Adrenal gland (tissue), 12 donors: ENCODE results near the gene SSBP2. TPM values are rescaled to one million over a fixed set of nuclear protein-coding genes. Genes with fewer than 3 reads are reported as not detected.

ENCODE experiments used
- DNase-seq, 7 donors: peaks; one replicate each; pipeline ENCODE4 v3.0.0-alpha.2; 2019 to 2020
- H3K27ac ChIP-seq, 5 donors: fragments of 200-600 bp; sonication (generic) in 4 of 5; 1 replicate in 3 of 5; 2 replicates in 2 of 5; pipeline versions ENCODE4 v1.5.1 to v1.8.0; 2016 to 2020; ENCODE audit warnings: mild to moderate bottlenecking in 1 of 5
- H3K27me3 ChIP-seq: fragments of 200-600 bp; 2 replicates; pipeline ENCODE4 v1.8.0; 2021
- H3K36me3 ChIP-seq, 2 donors: fragments of 200-600 bp; replicated peaks in 1 of 2; 1 replicate in 1 of 2; 2 replicates in 1 of 2; pipeline versions ENCODE4 v1.5.1 to v1.8.0; 2018 to 2022
- H3K4me1 ChIP-seq, 2 donors: fragments of 200-600 bp; replicated peaks in 1 of 2; 1 replicate in 1 of 2; 2 replicates in 1 of 2; pipeline versions ENCODE4 v1.5.1 to v1.8.0; 2018 to 2021
- H3K4me3 ChIP-seq, 4 donors: fragments of 200-600 bp; sonication (generic) in 3 of 4; one replicate each; pipeline ENCODE4 v1.5.1; 2016 to 2018
- H3K9me3 ChIP-seq, 3 donors: fragments of 200-600 bp; sonication (generic) in 1 of 3; replicated peaks in 1 of 3; 1 replicate in 2 of 3; 2 replicates in 1 of 3; pipeline versions ENCODE4 v1.5.1 to v1.8.0; 2016 to 2021
- POLR2A ChIP-seq, 2 donors: fragments of 450-650 bp; IDR thresholded peaks; one replicate each; pipeline ENCODE4 v1.6.1; 2017; ENCODE audit warnings: antibody characterized with exemption in 2 of 2, mild to moderate bottlenecking in 2 of 2, moderate library complexity in 1 of 2
- WGBS, 4 donors: extraction: QIAGEN DNeasy Blood & Tissue Kit in 2 of 4; methylation state at CpG; one replicate each; pipeline versions ENCODE4 v1.1.5 to v1.1.7; 2013 to 2017; 5-methylcytosine and 5-hydroxymethylcytosine counted together
- intact Hi-C, 2 donors: fragments of 100-400 bp; cut with DNase I; formaldehyde crosslinking; loops; one replicate each; pipeline versions ENCODE4 v1.14.1 to v1.15.0; 2022 to 2023
- polyA plus RNA-seq, 3 donors: library from polyadenylated mRNA; stranded (reverse); fragments of 200-250 nt in 2 of 3; fragments of 350-450 nt in 1 of 3; fragmentation: Illumina TruSeq in 1 of 3; extraction: RNeasy Lipid Tissue Mini Kit (QIAGEN cat#74804) in 1 of 3; gene quantifications; one replicate each; pipeline ENCODE4 v1.2.3, GENCODE V29; 2013 to 2014
- total RNA-seq, 9 donors: library from RNA; depleted of rRNA in 4 of 9; stranded (reverse); fragments of >200 nt in 4 of 9; fragments of 120-200 nt in 1 of 9; fragmentation: NEBNext Ultra II Directional in 1 of 9; extraction: Animal tissue kit (Norgen Biotek cat#: 25700) in 1 of 9; gene quantifications; one replicate each; pipeline versions ENCODE4 v1.1.0 to v1.2.4, GENCODE V29; 2013 to 2023
- TF ChIP-seq, protein P1 (sequence below), 6 experiments: fragments of 450-650 bp in 4 of 6; fragments of 200-600 bp in 2 of 6; sonication (generic) in 1 of 6; IDR thresholded peaks; 1 replicate in 5 of 6; 2 replicates in 1 of 6; pipeline versions ENCODE4 v1.5.1 to v1.8.0; 2016 to 2021; ENCODE audit warnings: antibody characterized with exemption in 6 of 6, mild to moderate bottlenecking in 2 of 6, moderate library complexity in 1 of 6
- donor health status: healthy with polysubstance abuse.
- donor health status: Bipolar disorder and iron deficiency.
- donor health status: DM: yes; HTN: yes; CAD: no.
- donor health status: DM: no; HTN: no; CAD: no.
- donor health status: DM: no; HTN: no; CAD: no.
- donor health status: DM: yes; HTN: yes; CAD: no.

Gene SSBP2
- total and polyA plus RNA-seq, 12 donors, result 16.2 to 424 (median 25.4) TPM

DNA sequence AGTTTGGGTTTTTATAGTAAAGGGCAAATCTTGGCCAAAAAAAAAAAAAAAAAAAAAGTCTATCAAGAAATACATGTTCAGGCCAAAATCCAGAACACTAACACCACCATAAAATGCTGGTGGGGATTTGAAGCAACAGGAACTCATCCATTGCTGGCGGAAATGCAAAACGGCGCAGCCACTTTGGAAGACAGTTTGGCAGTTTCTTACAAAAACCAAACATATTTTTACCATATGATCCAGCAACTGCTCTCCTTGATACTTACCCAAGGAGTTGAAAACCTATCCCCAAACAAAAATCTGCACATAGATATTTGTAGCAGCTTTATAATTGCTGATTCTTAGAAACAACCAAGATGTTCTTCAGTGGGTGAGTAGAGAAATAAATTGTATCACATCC is 203.9 kb downstream of the SSBP2 start:
- H3K9me3 ChIP-seq, result no peaks in the 10 kb centered on the region
- WGBS, 4 donors, result 98 to 100% (median 99%) methylated on average over 3 of the region's 3 CpGs
- no peaks in the 10 kb centered on the region for H3K36me3 ChIP-seq
- H3K27me3 ChIP-seq, result no peaks in the 10 kb centered on the region
- TF ChIP-seq POLR2A (IDR thresholded peaks at IDR 0.05), result no peak
- TF ChIP-seq, protein P1, sequence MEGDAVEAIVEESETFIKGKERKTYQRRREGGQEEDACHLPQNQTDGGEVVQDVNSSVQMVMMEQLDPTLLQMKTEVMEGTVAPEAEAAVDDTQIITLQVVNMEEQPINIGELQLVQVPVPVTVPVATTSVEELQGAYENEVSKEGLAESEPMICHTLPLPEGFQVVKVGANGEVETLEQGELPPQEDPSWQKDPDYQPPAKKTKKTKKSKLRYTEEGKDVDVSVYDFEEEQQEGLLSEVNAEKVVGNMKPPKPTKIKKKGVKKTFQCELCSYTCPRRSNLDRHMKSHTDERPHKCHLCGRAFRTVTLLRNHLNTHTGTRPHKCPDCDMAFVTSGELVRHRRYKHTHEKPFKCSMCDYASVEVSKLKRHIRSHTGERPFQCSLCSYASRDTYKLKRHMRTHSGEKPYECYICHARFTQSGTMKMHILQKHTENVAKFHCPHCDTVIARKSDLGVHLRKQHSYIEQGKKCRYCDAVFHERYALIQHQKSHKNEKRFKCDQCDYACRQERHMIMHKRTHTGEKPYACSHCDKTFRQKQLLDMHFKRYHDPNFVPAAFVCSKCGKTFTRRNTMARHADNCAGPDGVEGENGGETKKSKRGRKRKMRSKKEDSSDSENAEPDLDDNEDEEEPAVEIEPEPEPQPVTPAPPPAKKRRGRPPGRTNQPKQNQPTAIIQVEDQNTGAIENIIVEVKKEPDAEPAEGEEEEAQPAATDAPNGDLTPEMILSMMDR (IDR thresholded peaks at IDR 0.05), result no peak
- no peak overlapping the region for H3K27ac ChIP-seq
- no peak overlapping the region for H3K4me3 ChIP-seq
- DNase-seq, result no peak
- intact Hi-C loops, result no loop called here
- H3K4me1 ChIP-seq, result peaks cover 0 to 5% of the 10 kb centered on the region in 2 donors

DNA sequence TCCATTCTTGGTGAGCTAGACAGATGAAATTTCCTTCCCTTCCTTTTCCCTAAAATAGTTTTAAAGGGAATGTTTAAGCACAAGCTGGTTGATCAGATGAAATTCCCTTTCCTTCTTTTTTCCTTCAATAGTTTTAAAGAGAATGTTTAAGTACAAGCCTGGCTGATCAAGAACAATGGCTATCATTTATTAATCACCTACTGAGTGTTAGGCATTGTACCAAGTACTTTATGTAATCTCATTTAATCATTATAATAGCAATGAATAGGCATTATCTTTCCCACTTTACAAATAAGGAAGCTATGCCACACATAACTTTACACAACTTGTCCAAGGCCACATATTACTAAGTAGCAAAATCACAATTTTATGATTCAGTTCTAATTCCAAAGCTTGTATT is 205.0 kb downstream of the SSBP2 start:
- no peaks in the 10 kb centered on the region for H3K9me3 ChIP-seq
- intact Hi-C loops, result no loop called here
- no peak for DNase-seq
- H3K27ac ChIP-seq, result no peak overlapping the region
- no peaks in the 10 kb centered on the region for H3K36me3 ChIP-seq
- no peak for TF ChIP-seq POLR2A (IDR thresholded peaks at IDR 0.05)
- TF ChIP-seq, protein P1 (IDR thresholded peaks at IDR 0.05), result no peak
- H3K4me3 ChIP-seq, result no peak overlapping the region
- peaks cover 0 to 5% of the 10 kb centered on the region in 2 donors for H3K4me1 ChIP-seq
- H3K27me3 ChIP-seq, result no peaks in the 10 kb centered on the region

DNA sequence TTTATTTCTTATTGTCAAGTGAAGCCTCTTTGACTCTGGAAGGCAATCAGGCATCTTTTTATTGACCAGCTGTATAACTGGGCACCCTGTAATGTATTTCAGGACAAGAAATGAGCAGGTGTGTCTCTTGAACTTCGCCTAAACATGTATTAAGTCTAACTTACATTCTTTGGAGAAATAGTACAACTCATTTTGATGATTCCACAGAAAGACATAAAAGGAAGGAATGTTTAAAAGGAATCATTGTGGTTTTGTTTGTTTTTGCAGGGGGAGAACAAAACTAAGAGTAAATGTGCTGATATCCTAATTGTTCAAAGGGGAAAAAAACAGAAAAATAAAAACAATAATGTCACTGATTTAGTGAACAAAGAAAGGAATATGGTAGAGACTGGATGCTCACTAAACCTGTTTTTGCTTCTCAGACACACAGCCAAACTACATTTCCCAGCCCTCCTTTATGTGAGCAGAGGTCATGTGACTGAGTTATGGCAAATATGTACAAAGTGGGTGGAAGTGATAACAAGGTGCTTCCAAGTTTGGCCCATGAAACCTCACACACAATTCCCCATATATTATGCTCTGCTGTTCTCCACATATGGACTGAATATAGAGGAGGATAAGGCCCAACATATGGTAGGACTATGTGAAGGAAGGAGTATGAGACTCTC is 206.4 kb downstream of the SSBP2 start:
- no peaks in the 10 kb centered on the region for H3K27me3 ChIP-seq
- peaks cover 0 to 5% of the 10 kb centered on the region in 2 donors for H3K4me1 ChIP-seq
- intact Hi-C loops, result no loop called here
- no peaks in the 10 kb centered on the region for H3K9me3 ChIP-seq
- no peaks in the 10 kb centered on the region for H3K36me3 ChIP-seq
- no peak overlapping the region for H3K27ac ChIP-seq
- WGBS, 4 donors, result 96 to 100% (median 98%) methylated on average over 1 of the region's 1 CpG
- TF ChIP-seq, protein P1 (IDR thresholded peaks at IDR 0.05), result no peak
- TF ChIP-seq POLR2A (IDR thresholded peaks at IDR 0.05), result no peak
- no peak overlapping the region for H3K4me3 ChIP-seq
- no peak for DNase-seq

DNA sequence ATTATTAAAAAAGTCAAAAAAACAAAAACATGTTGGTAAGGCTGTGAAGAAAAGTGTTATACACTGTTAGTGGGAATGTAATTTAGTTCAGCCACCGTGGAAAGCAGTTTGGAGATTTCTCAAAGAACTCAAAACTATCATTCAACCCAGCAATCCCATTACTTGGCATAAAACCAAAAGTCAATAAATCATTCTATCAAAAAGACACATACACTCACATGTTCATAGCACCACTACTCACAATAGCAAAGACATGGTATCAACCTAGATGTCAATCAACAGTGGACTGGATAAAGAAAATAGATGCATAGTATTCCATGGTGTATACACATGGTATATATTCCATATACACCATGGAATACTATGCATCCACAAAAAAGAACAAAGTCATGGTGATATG is 208.7 kb downstream of the SSBP2 start:
- DNase-seq, result no peak
- TF ChIP-seq, protein P1 (IDR thresholded peaks at IDR 0.05), result no peak
- no peak for TF ChIP-seq POLR2A (IDR thresholded peaks at IDR 0.05)
- Histone ChIP-seq H3K36me3 (no peaks in the 10 kb centered on the region), H3K27ac (no peak overlapping the region), H3K4me3 (no peak overlapping the region), H3K9me3 (no peaks in the 10 kb centered on the region), H3K27me3 (no peaks in the 10 kb centered on the region), H3K4me1 (peaks cover 0 to 5% of the 10 kb centered on the region in 2 donors)
- WGBS, 4 donors, result 85 to 97% (median 89%) methylated on average over 1 of the region's 1 CpG
- intact Hi-C loops, result no loop called here
